GM23338 (cell line): ENCODE data around the gene SIVA1. TPM values are rescaled to one million over a fixed set of nuclear protein-coding genes. Genes with fewer than 3 reads are reported as not detected.

Experiments
- ATAC-seq: fragments of 200-7000 bp; cut with Tn5 transposase; 3 replicates; pipeline ENCODE4 v1.9.1; 2020
- DNase-seq: peaks from one replicate; pipeline ENCODE4 v3.0.0-alpha.2; 2015; ENCODE audit warnings: low spot score
- H2AFZ ChIP-seq: fragments of 200-600 bp; sonication (generic); 2 replicates; pipeline ENCODE4 v1.8.0; 2016; ENCODE audit warnings: antibody characterized with exemption, mild to moderate bottlenecking, moderate library complexity
- H3F3A ChIP-seq: fragments of 200-600 bp; sonication (generic); replicated peaks from 2 replicates; pipeline ENCODE4 v1.8.0; 2017; ENCODE audit warnings: antibody characterized with exemption, mixed run types, low read depth
- H3K27ac ChIP-seq: fragments of 200-600 bp; sonication (generic); 2 replicates; pipeline ENCODE4 v1.6.1; 2016; ENCODE audit warnings: low read depth
- H3K27me3 ChIP-seq: fragments of 200-600 bp; sonication (generic); 2 replicates; pipeline ENCODE4 v1.8.0; 2016; ENCODE audit warnings: mild to moderate bottlenecking, mixed run types, moderate library complexity; ENCODE audit not compliant: insufficient read depth
- H3K36me3 ChIP-seq: fragments of 200-600 bp; sonication (generic); 2 replicates; pipeline ENCODE4 v1.8.0; 2016; ENCODE audit warnings: mild to moderate bottlenecking; ENCODE audit not compliant: insufficient read depth
- H3K4me1 ChIP-seq: fragments of 200-600 bp; sonication (generic); 2 replicates; pipeline ENCODE4 v1.8.0; 2016; ENCODE audit warnings: mild to moderate bottlenecking, moderate library complexity; ENCODE audit not compliant: insufficient read depth
- H3K4me2 ChIP-seq: fragments of 200-600 bp; sonication (generic); 2 replicates; pipeline ENCODE4 v1.7.1; 2017; ENCODE audit warnings: mixed run types
- H3K4me3 ChIP-seq: fragments of 200-600 bp; sonication (generic); 2 replicates; pipeline ENCODE4 v1.6.1; 2016; ENCODE audit warnings: mixed run types
- H3K79me2 ChIP-seq: fragments of 200-600 bp; sonication (generic); replicated peaks from 2 replicates; pipeline ENCODE4 v1.8.0; 2017; ENCODE audit warnings: mild to moderate bottlenecking; ENCODE audit not compliant: insufficient read depth
- H3K9me2 ChIP-seq: fragments of 200-600 bp; sonication (generic); 2 replicates; pipeline ENCODE4 v1.8.0; 2017; ENCODE audit not compliant: insufficient read depth
- H4K20me1 ChIP-seq: fragments of 200-600 bp; sonication (generic); replicated peaks from 2 replicates; pipeline ENCODE4 v1.8.0; 2017; ENCODE audit warnings: mild to moderate bottlenecking; ENCODE audit not compliant: insufficient read depth
- H3K27ac Mint-ChIP-seq: 2 replicates; pipeline ENCODE4 v1.8.0; 2020; ENCODE audit warnings: inconsistent platforms, mild to moderate bottlenecking, moderate library complexity, mixed read lengths
- H3K27me3 Mint-ChIP-seq: 3 replicates; pipeline ENCODE4 v1.8.0; 2022; ENCODE audit warnings: low read depth, mild to moderate bottlenecking, moderate library complexity, mixed read lengths, inconsistent platforms; ENCODE audit not compliant: insufficient read depth, poor library complexity
- H3K36me3 Mint-ChIP-seq: 3 replicates; pipeline ENCODE4 v1.8.0; 2021; ENCODE audit warnings: low read depth, mild to moderate bottlenecking, inconsistent platforms, moderate library complexity, mixed read lengths
- H3K4me1 Mint-ChIP-seq: 3 replicates; pipeline ENCODE4 v1.8.0; 2020; ENCODE audit warnings: mild to moderate bottlenecking, inconsistent platforms, mixed read lengths
- H3K4me3 Mint-ChIP-seq: 3 replicates; pipeline ENCODE4 v1.8.0; 2021; ENCODE audit warnings: moderate library complexity, mild to moderate bottlenecking, inconsistent platforms, mixed read lengths
- H3K9me3 Mint-ChIP-seq: 3 replicates; pipeline ENCODE4 v1.8.0; 2020; ENCODE audit warnings: moderate library complexity, mild to moderate bottlenecking, inconsistent platforms, mixed read lengths
- CREB1 ChIP-seq: fragments of 250-450 bp; sonication (Bioruptor Pico); IDR thresholded peaks from 2 replicates; pipeline ENCODE4 v1.5.0; 2020; ENCODE audit warnings: low read depth, mild to moderate bottlenecking, moderate library complexity
- CTCF ChIP-seq, 2 experiments: fragments of 200-600 bp in 1 of 2; sonication (generic) in 1 of 2; conservative IDR thresholded peaks; 2 replicates each; pipeline versions ENCODE4 v1.5.1 to v1.6.1; 2016 to 2017; ENCODE audit warnings: antibody characterized with exemption in 2 of 2, low read depth in 2 of 2, mild to moderate bottlenecking in 2 of 2, moderate library complexity in 1 of 2
- ETS1 ChIP-seq: IDR thresholded peaks from 2 replicates; pipeline ENCODE4 v1.6.1; 2016; ENCODE audit warnings: antibody characterized with exemption
- JUNB ChIP-seq: IDR thresholded peaks from one replicate; pipeline ENCODE4 v1.6.1; 2016; ENCODE audit warnings: antibody characterized with exemption; ENCODE audit not compliant: unreplicated experiment
- NANOG ChIP-seq: IDR thresholded peaks from 2 replicates; pipeline ENCODE4 v1.6.1; 2016; ENCODE audit warnings: antibody characterized with exemption, borderline replicate concordance
- ZNF462 ChIP-seq: fragments of 250-450 bp; sonication (Bioruptor Pico); IDR thresholded peaks from 2 replicates; pipeline ENCODE4 v1.5.0; 2020; ENCODE audit warnings: mild to moderate bottlenecking, moderate library complexity
- polyA plus RNA-seq: library from polyadenylated mRNA; unstranded; fragments of >200 nt; fragmentation: Nextera tagmentation; extraction: Ambion mirVana; gene quantifications from 2 replicates; pipeline ENCODE4 v1.2.1, GENCODE V29; 2016
- total RNA-seq: library from RNA; depleted of rRNA; stranded (reverse); fragments of >200 nt; shearing (Covaris generic); gene quantifications from 2 replicates; pipeline ENCODE4 v1.2.3, GENCODE V29; 2014

Gene SIVA1
- total and polyA plus RNA-seq, 2 experiments from 2014 or later, result 215 to 392 TPM

- Histone ChIP-seq H3F3A (no peaks in the 10 kb centered on the region), H3K4me3 (no peak overlapping the region), H3K27ac (no peak overlapping the region), H3K4me2 (no peak overlapping the region), H3K27me3 (no peaks in the 10 kb centered on the region), H3K36me3 (no peaks in the 10 kb centered on the region), H2AFZ (no peak overlapping the region), H3K9me2 (no peaks in the 10 kb centered on the region), H4K20me1 (no peaks in the 10 kb centered on the region), H3K4me1 (no peaks in the 10 kb centered on the region), H3K79me2 (no peaks in the 10 kb centered on the region)
- H3K27ac Mint-ChIP-seq, result no peak overlapping the region
- H3K9me3 Mint-ChIP-seq, result no peaks in the 10 kb centered on the region
- no peaks in the 10 kb centered on the region for H3K4me1 Mint-ChIP-seq
- no peak overlapping the region for H3K4me3 Mint-ChIP-seq
- TF ChIP-seq ETS1, result no peak
- no peak for ATAC-seq
- DNase-seq, result no peak
- peaks cover 13% of the 10 kb centered on the region for H3K27me3 Mint-ChIP-seq
- H3K36me3 Mint-ChIP-seq, result peaks cover 2% of the 10 kb centered on the region; the same call in 1 of the 3 replicates
Observed at GRCh38 chr14:104734991-104735779, 17.8 kb upstream of the SIVA1 start.

- Histone ChIP-seq H3K79me2 (no peaks in the 10 kb centered on the region), H3K4me1 (no peaks in the 10 kb centered on the region), H3K9me2 (no peaks in the 10 kb centered on the region), H3K36me3 (no peaks in the 10 kb centered on the region), H3K4me2 (no peak overlapping the region), H3K27ac (no peak overlapping the region), H4K20me1 (no peaks in the 10 kb centered on the region), H2AFZ (no peak overlapping the region), H3F3A (no peaks in the 10 kb centered on the region), H3K4me3 (no peak overlapping the region), H3K27me3 (no peaks in the 10 kb centered on the region)
- ATAC-seq (no peak), DNase-seq (no peak)
- Mint-ChIP-seq H3K4me3 (no peak overlapping the region), H3K4me1 (no peaks in the 10 kb centered on the region), H3K27ac (no peak overlapping the region), H3K9me3 (no peaks in the 10 kb centered on the region), H3K27me3 (peaks cover 15% of the 10 kb centered on the region), H3K36me3 (peaks cover 3% of the 10 kb centered on the region; the same call in 1 of the 3 replicates)
- TF ChIP-seq CTCF (conservative IDR thresholded peaks at IDR 0.05; ENCODE audit: low read depth in 2 of 2), result no peak
- TF ChIP-seq JUNB, result no peak
- TF ChIP-seq ZNF462 (CRISPR knock-in tag), result no peak
- TF ChIP-seq CREB1 (CRISPR knock-in tag), result no peak
- TF ChIP-seq NANOG, result no peak
Observed at GRCh38 chr14:104735830-104736642, 16.9 kb upstream of the SIVA1 start.
